K562 (cell line): Measurements from ENCODE around the gene TTC33. TPM values are rescaled to one million over a fixed set of nuclear protein-coding genes. Genes with fewer than 3 reads are reported as not detected.

ENCODE experiments used
- JUND ChIP-seq, 2 experiments: IDR thresholded peaks; 2 replicates in 1 of 2; 3 replicates in 1 of 2; pipeline ENCODE4 v1.6.1; 2011; ENCODE audit warnings: borderline replicate concordance in 2 of 2, low read depth in 2 of 2, low read length in 2 of 2, improper control_type of control experiment in 1 of 2, missing biosample characterization in 1 of 2, missing genetic modification characterization in 1 of 2, missing genetic modification reagents in 1 of 2
- TOE1 ChIP-seq, 2 experiments: fragments of 450-650 bp in 1 of 2; sonication (generic) in 1 of 2; formaldehyde crosslinking in 1 of 2; IDR thresholded peaks; 2 replicates each; pipeline versions ENCODE4 v1.7.1 to v1.8.0; 2016 to 2022; ENCODE audit warnings: borderline replicate concordance in 2 of 2, mild to moderate bottlenecking in 2 of 2, antibody characterized with exemption in 1 of 2, inconsistent platforms in 1 of 2, low read depth in 1 of 2, missing genetic modification reagents in 1 of 2, moderate library complexity in 1 of 2
- YBX1 ChIP-seq: fragments of 450-650 bp; IDR thresholded peaks from 2 replicates; pipeline ENCODE4 v1.7.1; 2016; ENCODE audit warnings: mild to moderate bottlenecking
- polyA plus RNA-seq, 8 experiments: library from polyadenylated mRNA; depleted of rRNA in 4 of 8; stranded (reverse) in 5 of 8; unstranded in 3 of 8; fragments of >200 nt; fragmentation: Nextera tagmentation in 2 of 8; fragmentation: Illumina TruSeq in 1 of 8; extraction: Ambion mirVana in 2 of 8; extraction: Trizol in 1 of 8; gene quantifications; 2 replicates each; pipeline versions ENCODE4 v1.2.1 to v1.2.3, GENCODE V29; 2011 to 2014; ENCODE audit warnings: inconsistent platforms in 1 of 8, missing spikeins in 1 of 8
- total RNA-seq, 7 experiments: library from RNA; depleted of rRNA in 6 of 7; stranded (reverse); fragments of >200 nt in 6 of 7; fragmentation: Illumina TruSeq in 2 of 7; extraction: Trizol in 2 of 7; gene quantifications; 2 replicates each; pipeline versions ENCODE4 v1.2.1 to v1.2.3, GENCODE V29; 2011 to 2021; ENCODE audit warnings: low replicate concordance in 1 of 7
- TF ChIP-seq, protein P1 (sequence below): fragments of 250-450 bp; sonication (Bioruptor Pico); IDR thresholded peaks from 2 replicates; pipeline ENCODE4 v1.4.0; 2020
- TF ChIP-seq, protein P2 (sequence below): fragments of 450-650 bp; IDR thresholded peaks from 2 replicates; pipeline ENCODE4 v1.7.0; 2016; ENCODE audit warnings: borderline replicate concordance

Gene TTC33
- total and polyA plus RNA-seq, 9 of the 15 experiments (the other 6 are each of a cell fraction or from before 2014, with no cell fraction given) = 11.5 to 24.9 (median 21.1) TPM

DNA sequence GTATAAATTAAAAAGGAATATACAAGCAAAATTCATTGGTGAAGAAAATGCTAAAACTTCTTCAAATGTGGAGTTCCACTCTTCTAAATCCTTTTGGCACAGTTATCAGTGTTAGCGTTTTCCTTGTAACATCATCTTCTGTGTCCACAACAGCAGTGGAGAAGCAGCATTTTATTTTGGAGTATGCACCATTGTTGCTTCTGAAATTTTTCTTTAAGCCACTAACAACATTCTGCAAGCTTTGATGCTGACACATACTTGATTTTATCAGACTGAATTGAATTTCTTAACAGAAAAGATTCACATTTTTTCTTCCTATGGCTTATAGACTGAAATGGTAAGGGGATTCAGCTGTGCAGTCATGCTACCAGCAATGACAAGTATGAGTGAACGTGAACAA is 136.8 kb downstream of the TTC33 start (continued):
- TF ChIP-seq, protein P1, sequence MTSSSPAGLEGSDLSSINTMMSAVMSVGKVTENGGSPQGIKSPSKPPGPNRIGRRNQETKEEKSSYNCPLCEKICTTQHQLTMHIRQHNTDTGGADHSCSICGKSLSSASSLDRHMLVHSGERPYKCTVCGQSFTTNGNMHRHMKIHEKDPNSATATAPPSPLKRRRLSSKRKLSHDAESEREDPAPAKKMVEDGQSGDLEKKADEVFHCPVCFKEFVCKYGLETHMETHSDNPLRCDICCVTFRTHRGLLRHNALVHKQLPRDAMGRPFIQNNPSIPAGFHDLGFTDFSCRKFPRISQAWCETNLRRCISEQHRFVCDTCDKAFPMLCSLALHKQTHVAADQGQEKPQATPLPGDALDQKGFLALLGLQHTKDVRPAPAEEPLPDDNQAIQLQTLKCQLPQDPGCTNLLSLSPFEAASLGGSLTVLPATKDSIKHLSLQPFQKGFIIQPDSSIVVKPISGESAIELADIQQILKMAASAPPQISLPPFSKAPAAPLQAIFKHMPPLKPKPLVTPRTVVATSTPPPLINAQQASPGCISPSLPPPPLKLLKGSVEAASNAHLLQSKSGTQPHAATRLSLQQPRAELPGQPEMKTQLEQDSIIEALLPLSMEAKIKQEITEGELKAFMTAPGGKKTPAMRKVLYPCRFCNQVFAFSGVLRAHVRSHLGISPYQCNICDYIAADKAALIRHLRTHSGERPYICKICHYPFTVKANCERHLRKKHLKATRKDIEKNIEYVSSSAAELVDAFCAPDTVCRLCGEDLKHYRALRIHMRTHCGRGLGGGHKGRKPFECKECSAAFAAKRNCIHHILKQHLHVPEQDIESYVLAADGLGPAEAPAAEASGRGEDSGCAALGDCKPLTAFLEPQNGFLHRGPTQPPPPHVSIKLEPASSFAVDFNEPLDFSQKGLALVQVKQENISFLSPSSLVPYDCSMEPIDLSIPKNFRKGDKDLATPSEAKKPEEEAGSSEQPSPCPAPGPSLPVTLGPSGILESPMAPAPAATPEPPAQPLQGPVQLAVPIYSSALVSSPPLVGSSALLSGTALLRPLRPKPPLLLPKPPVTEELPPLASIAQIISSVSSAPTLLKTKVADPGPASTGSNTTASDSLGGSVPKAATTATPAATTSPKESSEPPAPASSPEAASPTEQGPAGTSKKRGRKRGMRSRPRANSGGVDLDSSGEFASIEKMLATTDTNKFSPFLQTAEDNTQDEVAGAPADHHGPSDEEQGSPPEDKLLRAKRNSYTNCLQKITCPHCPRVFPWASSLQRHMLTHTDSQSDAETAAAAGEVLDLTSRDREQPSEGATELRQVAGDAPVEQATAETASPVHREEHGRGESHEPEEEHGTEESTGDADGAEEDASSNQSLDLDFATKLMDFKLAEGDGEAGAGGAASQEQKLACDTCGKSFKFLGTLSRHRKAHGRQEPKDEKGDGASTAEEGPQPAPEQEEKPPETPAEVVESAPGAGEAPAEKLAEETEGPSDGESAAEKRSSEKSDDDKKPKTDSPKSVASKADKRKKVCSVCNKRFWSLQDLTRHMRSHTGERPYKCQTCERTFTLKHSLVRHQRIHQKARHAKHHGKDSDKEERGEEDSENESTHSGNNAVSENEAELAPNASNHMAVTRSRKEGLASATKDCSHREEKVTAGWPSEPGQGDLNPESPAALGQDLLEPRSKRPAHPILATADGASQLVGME (CRISPR knock-in tag) = no peak
- TF ChIP-seq JUND (IDR thresholded peaks at IDR 0.05; ENCODE audit: borderline replicate concordance, low read depth, low read length) (no peak), JUND (tag; IDR thresholded peaks at IDR 0.05; ENCODE audit: borderline replicate concordance, low read depth, low read length) (no peak), YBX1 (no peak), TOE1 (IDR thresholded peaks at IDR 0.05; ENCODE audit: borderline replicate concordance) (no peak), TOE1 (CRISPR knock-in tag; IDR thresholded peaks at IDR 0.05; ENCODE audit: borderline replicate concordance, low read depth) (no peak)
- TF ChIP-seq, protein P2, sequence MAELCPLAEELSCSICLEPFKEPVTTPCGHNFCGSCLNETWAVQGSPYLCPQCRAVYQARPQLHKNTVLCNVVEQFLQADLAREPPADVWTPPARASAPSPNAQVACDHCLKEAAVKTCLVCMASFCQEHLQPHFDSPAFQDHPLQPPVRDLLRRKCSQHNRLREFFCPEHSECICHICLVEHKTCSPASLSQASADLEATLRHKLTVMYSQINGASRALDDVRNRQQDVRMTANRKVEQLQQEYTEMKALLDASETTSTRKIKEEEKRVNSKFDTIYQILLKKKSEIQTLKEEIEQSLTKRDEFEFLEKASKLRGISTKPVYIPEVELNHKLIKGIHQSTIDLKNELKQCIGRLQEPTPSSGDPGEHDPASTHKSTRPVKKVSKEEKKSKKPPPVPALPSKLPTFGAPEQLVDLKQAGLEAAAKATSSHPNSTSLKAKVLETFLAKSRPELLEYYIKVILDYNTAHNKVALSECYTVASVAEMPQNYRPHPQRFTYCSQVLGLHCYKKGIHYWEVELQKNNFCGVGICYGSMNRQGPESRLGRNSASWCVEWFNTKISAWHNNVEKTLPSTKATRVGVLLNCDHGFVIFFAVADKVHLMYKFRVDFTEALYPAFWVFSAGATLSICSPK = no peak
